Pulmonary artery endothelial cell (primary cell): Measurements from ENCODE around the gene C6orf47. TPM values are rescaled to one million over a fixed set of nuclear protein-coding genes. Genes with fewer than 3 reads are reported as not detected.

Experiments used
- DNase-seq: peaks from one replicate; pipeline ENCODE4 v3.0.0-alpha.2; 2011; ENCODE audit warnings: low read depth, low spot score
- total RNA-seq: library from RNA; depleted of rRNA; stranded (reverse); fragments of >200 nt; gene quantifications from 2 replicates; pipeline ENCODE4 v1.2.3, GENCODE V29; 2014

The C6orf47 gene
- total RNA-seq, 1 donor from 2014 or later, result 20.5 TPM

- DNase-seq, result no peak
These were observed 27.5 kb upstream of the C6orf47 start for GRCh38 chr6:31687860-31688693.

GRCh38 chr6:31687321-31687720, 26.7 kb upstream of the C6orf47 start:
- DNase-seq, result no peak

GRCh38 chr6:31686483-31686882, 25.9 kb upstream of the C6orf47 start:
- DNase-seq, result no peak

GRCh38 chr6:31683591-31683990, 23.0 kb upstream of the C6orf47 start:
- DNase-seq, result no peak

GRCh38 chr6:31681135-31681671, 20.6 kb upstream of the C6orf47 start:
- DNase-seq, result no peak

GRCh38 chr6:31680226-31681134, 19.9 kb upstream of the C6orf47 start, which contains the start of gene LY6G5C:
Gene LY6G5C (minus strand): TSS chr6:31681067. CDS start chr6:31680373, 694 bp downstream.
- peak; percentile 72 for DNase-seq

- no peak for DNase-seq
These were observed 17.4 kb upstream of the C6orf47 start for GRCh38 chr6:31677955-31678354.

GRCh38 chr6:31676904-31677303, 16.3 kb upstream of the C6orf47 start:
- no peak for DNase-seq

GRCh38 chr6:31676322-31676903, 15.8 kb upstream of the C6orf47 start:
- DNase-seq, result no peak

- DNase-seq, result no peak
These were observed 9.1 kb upstream of the C6orf47 start, which contains the start of gene LY6G5B for GRCh38 chr6:31669676-31670075. Gene LY6G5B (plus strand): TSS chr6:31669976. CDS start chr6:31670951, 975 bp downstream.

GRCh38 chr6:31666337-31666965, 5.9 kb upstream of the C6orf47 start:
- no peak for DNase-seq

- peak; percentile 86 for DNase-seq
These were observed 5.1 kb upstream of the C6orf47 start, which contains the start of gene CSNK2B for GRCh38 chr6:31665501-31666336. Gene CSNK2B (plus strand): TSS chr6:31666080. CDS start chr6:31666832, 752 bp downstream.

- DNase-seq, result peak; percentile 86
These were observed 4.4 kb upstream of the C6orf47 start, which contains the start of gene GPANK1 for GRCh38 chr6:31664790-31665500. Gene GPANK1 (minus strand): TSS chr6:31664997. CDS start chr6:31664478, 519 bp downstream.

GRCh38 chr6:31663961-31664789, 3.6 kb upstream of the C6orf47 start:
- peak; percentile 44 for DNase-seq

- DNase-seq, result no peak
These were observed 2.8 kb upstream of the C6orf47 start for GRCh38 chr6:31663126-31663960.

GRCh38 chr6:31662124-31662723, 1.6 kb upstream of the C6orf47 start:
- no peak for DNase-seq
